ENCODE data around the gene HOXB1.
"Not testable (repeated sequence)": the region's sequence is repeated elsewhere in the genome, so short reads cannot be mapped to it uniquely, and the experiment has no call there.

HOXB1 gene

DNA sequence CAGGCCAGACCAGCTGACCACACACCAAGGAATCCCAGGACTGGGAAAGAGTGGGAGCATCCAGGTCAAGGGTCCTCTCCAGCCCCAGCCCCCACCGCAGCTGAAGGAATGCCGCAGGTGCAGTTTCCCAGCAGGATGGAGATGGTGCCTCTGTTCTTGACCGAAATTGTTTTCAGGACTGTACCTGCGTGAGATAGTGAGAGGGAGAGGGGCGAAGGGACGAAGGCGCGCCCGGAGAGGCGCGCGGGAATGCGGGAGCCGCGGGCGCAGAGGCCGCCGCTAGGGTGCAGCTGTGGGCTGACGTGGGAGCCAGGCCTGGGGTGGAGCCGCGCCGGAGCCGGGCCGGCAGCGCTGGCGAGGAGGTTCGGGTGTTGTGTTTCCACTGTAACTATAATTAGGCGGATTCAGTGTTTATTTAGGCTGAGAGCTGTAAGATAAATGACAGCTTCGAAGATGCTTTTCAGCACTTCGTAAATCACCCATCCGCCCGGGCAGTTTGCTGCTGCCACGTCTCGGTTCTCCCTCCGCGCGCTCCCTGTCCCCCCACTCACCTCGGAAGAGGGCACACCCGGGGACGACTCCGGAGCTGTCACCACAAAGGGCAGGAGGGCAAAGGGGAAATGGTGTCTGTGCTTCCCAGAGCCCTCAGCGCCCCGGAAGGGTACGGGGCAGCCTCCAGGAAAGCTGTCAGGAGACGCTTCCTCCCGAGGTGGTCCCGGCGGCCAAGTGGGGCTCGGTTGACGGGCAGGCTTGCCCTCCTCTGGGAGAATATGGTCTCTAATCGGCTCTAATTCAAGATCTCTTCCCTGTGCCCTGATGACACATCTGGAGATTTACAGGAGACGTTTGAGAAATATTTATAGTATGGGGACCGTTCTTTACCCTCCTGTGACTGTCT, 38.2 kb downstream of the HOXB1 start:
- no peak for DNase-seq

DNA sequence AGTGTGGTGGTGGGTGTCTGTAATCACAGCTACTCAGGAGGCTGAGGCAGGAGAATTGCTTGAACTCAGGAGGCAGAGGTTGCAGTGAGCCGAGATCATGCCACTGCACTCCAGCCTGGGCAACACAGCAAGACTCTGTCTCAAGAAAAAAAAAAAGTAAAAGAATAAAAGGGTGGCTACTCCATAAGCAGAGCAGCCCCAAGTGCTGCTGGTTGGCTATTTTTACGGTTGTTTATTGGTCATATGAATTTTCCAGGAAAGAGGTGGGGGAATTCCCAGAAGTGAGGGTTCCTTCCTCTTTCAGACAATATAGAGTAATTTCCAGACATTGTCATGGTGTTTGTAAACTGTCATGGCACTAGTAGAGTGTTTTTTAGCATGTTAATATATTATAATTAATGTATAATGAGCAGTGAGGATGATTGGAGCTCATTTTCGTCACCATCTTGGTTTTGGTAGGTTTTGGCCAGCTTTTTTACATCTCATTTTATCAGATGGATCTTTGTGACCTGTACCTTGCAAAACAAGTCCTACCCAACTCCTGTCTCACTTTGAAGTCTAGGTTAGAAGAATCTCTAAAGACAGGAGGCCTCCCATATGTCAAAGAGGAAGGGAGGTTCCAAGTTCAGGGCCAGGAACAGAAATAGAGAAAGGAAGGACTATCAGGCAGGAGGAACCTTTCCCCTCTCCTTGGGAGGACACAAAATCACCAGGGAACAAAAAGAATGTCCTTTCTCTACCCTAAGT, 39.1 kb downstream of the HOXB1 start:
- DNase-seq = peak; percentile 58

DNA sequence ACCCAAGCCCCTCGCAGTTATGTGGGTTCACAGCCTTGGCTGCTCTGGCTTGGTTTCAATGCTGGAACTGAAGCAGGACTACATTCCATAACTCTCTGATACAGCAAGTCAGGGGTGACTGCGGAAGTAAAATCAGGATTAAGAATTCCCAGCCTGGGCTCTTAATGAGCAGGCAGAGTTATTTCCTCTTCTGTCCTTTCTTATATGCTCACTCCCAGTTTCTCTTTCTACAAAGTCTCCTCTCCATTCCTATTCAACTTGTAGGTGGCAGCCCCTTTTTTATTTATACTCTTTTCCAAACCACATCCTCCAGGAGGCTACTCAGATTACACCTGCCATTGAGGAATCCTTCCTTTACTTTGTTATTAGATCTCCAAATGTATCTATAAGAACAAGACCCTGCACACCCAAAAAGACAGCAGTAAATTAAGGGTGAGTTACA, 40.3 kb downstream of the HOXB1 start:
- DNase-seq = no peak

DNA sequence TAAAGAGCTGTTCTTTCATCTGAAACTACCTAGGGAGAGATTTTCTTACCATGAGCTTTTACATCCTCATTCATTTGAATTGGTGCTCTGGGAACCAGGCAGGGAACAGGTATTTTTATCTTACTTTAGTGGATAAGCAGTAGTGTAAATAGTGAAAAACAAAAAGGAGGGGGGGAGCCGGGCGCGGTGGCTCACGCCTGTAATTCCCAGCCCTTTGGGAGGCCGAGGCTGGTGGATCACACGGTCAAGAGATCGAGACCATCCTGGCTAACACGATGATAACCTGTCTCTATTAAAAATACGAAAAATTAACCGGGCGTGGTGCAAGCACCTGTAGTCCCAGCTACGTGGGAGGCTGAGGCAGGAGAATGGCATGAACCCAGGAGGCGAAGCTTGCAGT, 41.0 kb downstream of the HOXB1 start:
- no peak for DNase-seq

DNA sequence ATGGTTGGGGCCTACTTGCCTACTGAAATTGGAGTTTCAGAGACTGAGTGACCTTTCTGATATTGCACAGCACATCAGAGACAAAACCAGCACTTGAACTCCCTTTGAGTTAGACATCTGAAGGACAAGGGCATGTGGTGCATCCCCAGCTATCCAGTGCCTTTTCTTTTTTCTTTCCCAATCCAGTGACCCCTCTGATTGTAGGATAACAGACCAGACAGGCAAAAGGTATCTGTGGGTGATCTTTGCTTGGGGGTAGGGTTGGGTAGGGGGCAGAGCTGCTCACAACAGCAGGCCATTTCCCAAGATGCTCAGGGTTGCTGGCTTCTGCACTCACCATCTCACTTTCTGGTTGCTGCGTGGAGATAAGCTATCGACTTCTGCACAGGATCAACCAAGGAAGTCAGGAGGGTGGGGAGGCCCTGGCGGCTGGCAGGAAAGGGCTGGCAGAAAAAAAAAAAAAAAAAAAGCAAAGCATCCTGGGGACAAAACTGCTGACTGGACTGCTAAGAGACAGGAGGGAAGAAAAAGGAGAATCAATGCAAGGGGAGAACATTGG, 42.2 kb downstream of the HOXB1 start:
- no peak for DNase-seq

DNA sequence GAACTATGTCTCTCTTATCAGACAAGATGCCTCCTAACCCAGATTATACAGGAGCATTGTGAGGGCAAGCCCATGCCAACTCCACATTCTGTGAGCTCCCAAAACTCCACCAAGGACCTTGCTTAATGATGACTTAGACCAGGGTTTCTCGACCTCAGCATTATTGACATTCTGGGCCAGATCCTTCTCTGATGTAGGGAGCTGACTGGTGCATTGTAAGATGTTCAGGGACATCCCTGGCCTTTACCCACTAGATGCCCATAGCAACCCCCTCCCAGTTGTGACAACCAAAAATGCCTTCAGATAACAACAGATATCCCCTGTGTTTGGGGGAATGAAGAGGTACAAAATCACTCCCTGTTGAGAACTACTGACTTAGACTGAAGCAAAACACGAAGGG, 43.6 kb downstream of the HOXB1 start:
- DNase-seq = no peak

DNA sequence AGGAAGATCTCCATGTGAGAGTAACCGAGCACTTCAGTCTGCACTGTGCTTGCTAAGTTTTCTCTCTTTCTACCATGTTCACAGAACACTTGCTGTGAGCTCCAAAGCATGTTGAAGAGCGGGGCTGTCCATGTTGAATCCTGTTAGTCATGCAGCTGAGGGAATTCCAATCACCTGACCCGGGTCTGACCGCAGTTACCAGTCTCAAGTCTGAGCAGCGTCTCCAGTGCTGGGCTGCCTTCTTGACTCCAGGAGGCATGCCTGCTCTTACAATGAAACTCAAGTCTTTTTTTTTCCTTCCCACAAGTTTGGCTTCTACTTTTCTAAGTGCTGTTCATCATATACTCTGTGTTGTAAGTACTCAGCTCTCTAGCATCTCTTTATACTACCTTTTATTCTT, 44.3 kb downstream of the HOXB1 start:
- DNase-seq = no peak

DNA sequence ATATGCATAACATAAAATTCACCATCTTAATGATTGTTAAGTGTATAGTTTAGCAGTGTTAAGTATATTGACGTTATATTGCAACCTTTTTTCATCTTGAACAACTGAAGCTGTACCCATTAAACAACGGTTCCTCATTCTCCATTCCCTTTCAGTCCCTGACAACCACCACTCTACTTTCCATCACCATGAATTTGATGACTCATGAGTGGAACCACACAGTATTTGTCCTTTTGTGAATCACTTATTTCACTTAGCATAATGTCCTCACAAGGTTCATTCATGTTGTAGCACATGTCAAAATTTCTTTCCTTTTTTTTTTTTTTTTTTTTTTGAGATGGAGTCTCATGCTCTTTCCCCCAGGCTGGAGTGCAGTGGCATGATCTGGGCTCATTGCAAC, 46.0 kb downstream of the HOXB1 start:
- DNase-seq = no peak

DNA sequence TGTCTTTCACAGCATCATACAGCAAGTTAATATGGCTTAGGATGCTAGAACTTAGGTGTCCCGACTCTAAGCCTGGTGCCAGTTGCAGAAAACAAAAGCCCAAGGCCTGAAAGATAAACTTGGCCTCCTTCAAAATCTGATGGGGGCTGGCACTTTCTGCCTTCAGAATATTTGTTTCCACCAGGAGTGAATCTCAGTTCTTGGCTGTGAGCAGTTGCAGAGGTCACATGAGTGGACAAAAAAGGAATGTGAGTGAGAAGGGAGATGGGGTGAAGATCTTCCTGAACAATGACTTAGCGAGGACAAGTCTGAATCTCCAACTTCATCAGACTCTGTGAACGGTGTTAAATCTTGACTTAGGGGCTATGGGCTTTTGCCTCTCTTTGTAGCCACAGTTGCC, 46.6 kb downstream of the HOXB1 start:
- no peak for DNase-seq

DNA sequence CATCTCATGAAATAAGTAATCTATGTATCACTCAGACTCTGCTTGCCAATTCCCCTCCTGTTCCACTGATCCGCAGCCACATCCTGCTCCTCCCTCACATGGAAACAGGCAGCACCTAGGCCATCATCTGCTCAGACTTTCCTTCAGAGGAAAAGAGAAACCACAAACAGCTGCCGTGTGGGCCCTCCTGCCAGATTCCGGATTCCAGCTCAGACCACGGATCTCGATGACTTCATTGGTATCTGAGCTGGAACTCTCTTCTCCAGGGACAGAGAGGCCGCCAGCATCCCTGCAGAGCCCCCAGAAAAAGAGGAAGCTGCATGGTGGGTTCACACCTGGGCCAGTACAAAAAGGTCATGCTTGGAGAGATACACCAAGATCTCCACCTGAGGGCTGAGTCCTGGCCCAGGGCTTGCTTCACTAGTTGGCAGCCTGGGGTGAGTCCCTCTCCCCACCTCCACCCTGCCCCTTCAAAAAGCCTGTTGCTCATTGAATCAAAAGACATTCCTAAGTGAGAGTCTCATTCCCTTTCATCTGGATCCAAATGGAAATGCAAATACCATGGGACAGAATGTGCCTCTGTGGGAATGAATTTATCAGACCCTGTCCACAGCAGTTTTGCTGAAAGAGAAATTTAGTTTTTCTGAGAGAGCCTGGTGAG, 47.2 kb downstream of the HOXB1 start:
- DNase-seq = peak; percentile 73

DNA sequence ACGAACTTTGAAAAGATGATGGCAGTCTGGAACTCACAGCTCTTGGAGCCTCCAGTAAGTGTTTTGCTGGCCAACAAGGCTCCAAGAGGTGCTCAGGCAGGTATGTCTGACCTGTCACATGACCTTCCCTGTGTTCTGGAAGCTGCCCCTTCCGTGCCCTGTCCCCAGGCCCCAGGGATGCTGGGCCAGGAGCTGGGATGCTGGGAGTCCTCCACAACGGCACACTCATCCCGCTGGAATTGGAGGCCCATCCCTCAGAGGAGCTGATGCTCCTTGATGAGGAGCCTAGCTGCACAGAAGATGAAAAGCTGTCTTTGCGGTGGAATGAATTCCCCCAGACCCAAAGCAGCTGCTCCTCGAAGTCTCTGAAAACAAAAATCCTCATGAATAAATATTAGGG, 47.8 kb downstream of the HOXB1 start:
- no peak for DNase-seq

DNA sequence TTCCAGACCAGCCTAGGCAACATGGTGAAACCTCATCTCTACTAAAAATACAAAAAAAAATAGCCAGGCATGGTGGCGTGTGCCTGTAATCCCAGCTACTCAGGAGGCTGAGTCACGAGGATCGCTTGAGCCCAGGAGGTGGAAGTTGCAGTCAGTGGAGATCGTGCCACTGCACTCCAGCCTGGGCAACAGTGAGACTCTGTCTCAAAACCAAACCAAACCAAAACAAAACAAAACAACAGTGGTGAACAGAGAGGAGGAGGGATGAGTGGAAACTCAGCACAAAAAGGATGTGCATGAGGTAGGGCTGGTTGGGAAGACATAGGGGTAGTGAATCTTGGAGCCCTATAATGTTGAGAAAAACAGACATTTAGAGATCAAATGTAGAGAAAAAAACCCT, 48.5 kb downstream of the HOXB1 start:
- DNase-seq = not testable (repeated sequence)

DNA sequence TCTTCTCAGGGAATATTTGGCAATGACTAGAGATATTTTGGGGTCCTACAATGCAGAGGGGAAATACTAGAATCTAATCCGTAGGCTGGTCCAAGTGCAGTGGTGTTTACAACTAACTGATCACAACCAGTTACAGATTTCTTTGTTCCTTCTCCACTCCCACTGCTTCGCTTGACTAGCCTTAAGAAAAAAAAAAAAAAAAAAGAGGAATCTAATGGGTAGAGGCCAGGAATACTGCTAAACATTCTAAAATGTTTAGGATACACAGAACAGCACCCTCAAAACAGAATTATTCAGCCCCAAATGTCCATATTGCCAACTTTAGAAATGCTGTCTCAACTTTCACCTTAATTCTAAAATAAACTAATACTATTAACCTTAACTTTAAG, 51.8 kb downstream of the HOXB1 start:
- no peak for DNase-seq

All from GF-D8 (cell line).